GM18526 (cell line): Measurements from ENCODE around the gene IMPG1.

ENCODE experiments used
- POLR2A ChIP-seq: IDR thresholded peaks from 3 replicates; pipeline ENCODE4 v1.6.1; 2011; ENCODE audit not compliant: insufficient read length; ENCODE audit errors: extremely low read depth

Gene IMPG1

GRCh38 chr6:75926293-75927168 lies 145.9 kb downstream of the IMPG1 start:
- TF ChIP-seq POLR2A = no peak

GRCh38 chr6:75922226-75922625 lies 150.2 kb downstream of the IMPG1 start:
- no peak for TF ChIP-seq POLR2A

- no peak for TF ChIP-seq POLR2A
Observed at GRCh38 chr6:75913040-75913439, 159.4 kb downstream of the IMPG1 start.

GRCh38 chr6:75907444-75907843 lies 165.0 kb downstream of the IMPG1 start:
- TF ChIP-seq POLR2A = no peak

GRCh38 chr6:75906871-75907270 lies 165.6 kb downstream of the IMPG1 start:
- TF ChIP-seq POLR2A = no peak

GRCh38 chr6:75896526-75896925 lies 175.9 kb downstream of the IMPG1 start:
- TF ChIP-seq POLR2A = no peak

- TF ChIP-seq POLR2A = no peak
Observed at GRCh38 chr6:75893776-75894152, 178.7 kb downstream of the IMPG1 start.

- TF ChIP-seq POLR2A = no peak
Observed at GRCh38 chr6:75893058-75893775, 179.2 kb downstream of the IMPG1 start.

GRCh38 chr6:75892384-75892783 lies 180.1 kb downstream of the IMPG1 start:
- TF ChIP-seq POLR2A = no peak

GRCh38 chr6:75884822-75885221 lies 187.6 kb downstream of the IMPG1 start:
- TF ChIP-seq POLR2A = no peak

- no peak for TF ChIP-seq POLR2A
Observed at GRCh38 chr6:75882734-75883133, 189.7 kb downstream of the IMPG1 start.

- TF ChIP-seq POLR2A = no peak
Observed at GRCh38 chr6:75880305-75880704, 192.2 kb downstream of the IMPG1 start.

- no peak for TF ChIP-seq POLR2A
Observed at GRCh38 chr6:75876152-75876551, 196.3 kb downstream of the IMPG1 start.

- no peak for TF ChIP-seq POLR2A
Observed at GRCh38 chr6:75874224-75874623, 198.2 kb downstream of the IMPG1 start.
